Transverse colon (tissue), 4 donors: ENCODE data around the gene PCSK7. TPM values are rescaled to one million over a fixed set of nuclear protein-coding genes. Genes with fewer than 3 reads are reported as not detected.

Source experiments
- DNase-seq: peaks from one replicate; pipeline ENCODE4 v3.0.0-alpha.2; 2019
- H3K27ac ChIP-seq, 4 donors: fragments of 200-600 bp; sonication (generic); 2 replicates each; pipeline ENCODE4 v1.5.1; 2016 to 2018; ENCODE audit warnings: inconsistent platforms in 4 of 4
- H3K27me3 ChIP-seq: fragments of 200-600 bp; sonication (generic); 2 replicates; pipeline ENCODE4 v1.5.1; 2017; ENCODE audit warnings: inconsistent platforms
- H3K36me3 ChIP-seq, 4 donors: fragments of 200-600 bp; sonication (generic); 2 replicates each; pipeline ENCODE4 v1.5.1; 2017 to 2019; ENCODE audit warnings: inconsistent platforms in 4 of 4
- H3K4me1 ChIP-seq, 4 donors: fragments of 200-600 bp; sonication (generic); 2 replicates each; pipeline ENCODE4 v1.5.1; 2017 to 2020; ENCODE audit warnings: inconsistent platforms in 4 of 4
- H3K4me3 ChIP-seq, 4 donors: fragments of 200-600 bp; sonication (generic); 1 replicate in 1 of 4; 2 replicates in 3 of 4; pipeline versions ENCODE4 v1.5.1 to v1.6.1; 2017 to 2019; ENCODE audit warnings: inconsistent platforms in 4 of 4
- H3K9me3 ChIP-seq, 2 donors: fragments of 200-600 bp; sonication (generic); 2 replicates each; pipeline ENCODE4 v1.5.1; 2017 to 2019; ENCODE audit warnings: inconsistent platforms in 2 of 2
- CTCF ChIP-seq, 5 experiments: fragments of 200-600 bp in 3 of 5; fragments of 450-650 bp in 2 of 5; sonication (generic) in 3 of 5; IDR thresholded peaks; 1 replicate in 2 of 5; 2 replicates in 3 of 5; pipeline ENCODE4 v1.5.1; 2016 to 2017; ENCODE audit warnings: antibody characterized with exemption in 5 of 5, inconsistent platforms in 3 of 5, mild to moderate bottlenecking in 2 of 5, moderate library complexity in 1 of 5
- EP300 ChIP-seq: sonication (generic); formaldehyde crosslinking; IDR thresholded peaks from one replicate; pipeline ENCODE4 v1.6.1; 2017; ENCODE audit warnings: antibody characterized with exemption, low read depth
- POLR2A ChIP-seq: fragments of 450-650 bp; IDR thresholded peaks from one replicate; pipeline ENCODE4 v1.6.1; 2016; ENCODE audit warnings: antibody characterized with exemption, mild to moderate bottlenecking, moderate library complexity
- POLR2AphosphoS5 ChIP-seq, 3 donors: sonication (generic); formaldehyde crosslinking; IDR thresholded peaks; one replicate each; pipeline ENCODE4 v1.6.1; 2016; ENCODE audit warnings: antibody characterized with exemption in 3 of 3
- WGBS, 2 donors: methylation state at CpG; one replicate each; pipeline ENCODE4 v1.1.5; 2018; ENCODE audit warnings: low coverage in 1 of 2; 5-methylcytosine and 5-hydroxymethylcytosine counted together
- in situ Hi-C, 4 donors: fragments of 200-750 bp; cut with MboI; loops; one replicate each; pipeline versions ENCODE4 v1.15.0 to v1.15.1; 2017; ENCODE audit warnings: low sequenced_read_pairs in 3 of 4, low pct_ligation_motif_present in 1 of 4, low pct_unique_long_range_greater_than_20kb in 1 of 4
- intact Hi-C: fragments of 100-400 bp; cut with DNase I; formaldehyde crosslinking; loops from one replicate; pipeline ENCODE4 v1.15.1; 2023; ENCODE audit warnings: low total_unique reads
- total RNA-seq, 4 donors: library from RNA; depleted of rRNA; stranded (reverse); fragments of >200 nt; gene quantifications; one replicate each; pipeline ENCODE4 v1.1.0, GENCODE V29; 2016

Gene PCSK7
- total RNA-seq, 4 donors from 2014 or later: 182 to 432 (median 204) TPM

GRCh38 chr11:117187428-117187798 lies 44.5 kb downstream of the PCSK7 start:
- no peaks in the 10 kb centered on the region for H3K9me3 ChIP-seq
- in situ Hi-C loops: no loop called here
- 92% methylated on average over 13 of the region's 13 CpGs; no CpG with 5 or more reads in 1 of the 2 donors for WGBS, 2 donors

GRCh38 chr11:117187007-117187406 lies 44.9 kb downstream of the PCSK7 start:
- H3K4me1 ChIP-seq: peaks cover 0 to 23% (median 0%) of the 10 kb centered on the region in 4 donors
- no peaks in the 10 kb centered on the region for H3K9me3 ChIP-seq
- peaks cover 0 to 27% (median 9%) of the 10 kb centered on the region in 4 donors for H3K36me3 ChIP-seq
- TF ChIP-seq CTCF (IDR thresholded peaks at IDR 0.05) (no peak), EP300 (no peak), POLR2A (no peak), POLR2AphosphoS5 (IDR thresholded peaks at IDR 0.05) (no peak)
- WGBS, 2 donors: 74 to 81% methylated on average over 4 to 6 of the region's 6 CpGs
- peak overlapping the region in 3 of 4 donors; percentile 8 to 59 (median 48) for H3K27ac ChIP-seq
- intact Hi-C loops (no loop called here), in situ Hi-C loops (no loop called here)
- no peak overlapping the region for H3K4me3 ChIP-seq
- no peaks in the 10 kb centered on the region for H3K27me3 ChIP-seq
- no peak for DNase-seq

More at GRCh38 chr11:117187428-117187798, 44.5 kb downstream of the PCSK7 start:
- Histone ChIP-seq H3K36me3 (peaks cover 0 to 23% (median 9%) of the 10 kb centered on the region in 4 donors), H3K27me3 (no peaks in the 10 kb centered on the region), H3K4me1 (peaks cover 0 to 23% (median 0%) of the 10 kb centered on the region in 4 donors), H3K27ac (peak overlapping the region in 2 of 4 donors; percentile 8 to 48), H3K4me3 (no peak overlapping the region)
- no peak for DNase-seq
- intact Hi-C loops: no loop called here
- TF ChIP-seq POLR2A (no peak), POLR2AphosphoS5 (IDR thresholded peaks at IDR 0.05) (no peak), EP300 (no peak), CTCF (IDR thresholded peaks at IDR 0.05) (no peak)

GRCh38 chr11:117186431-117186761 lies 45.5 kb downstream of the PCSK7 start:
- H3K9me3 ChIP-seq: no peaks in the 10 kb centered on the region
- intact Hi-C loops: no loop called here
- peaks cover 0 to 27% (median 9%) of the 10 kb centered on the region in 4 donors for H3K36me3 ChIP-seq
- no peak overlapping the region for H3K4me3 ChIP-seq
- WGBS, 2 donors: 97% methylated on average over 4 of the region's 4 CpGs; no CpG with 5 or more reads in 1 of the 2 donors
- peaks cover 0 to 23% (median 3%) of the 10 kb centered on the region in 4 donors for H3K4me1 ChIP-seq
- peak overlapping the region; percentile 47 to 59 (median 52) for H3K27ac ChIP-seq
- TF ChIP-seq POLR2AphosphoS5 (IDR thresholded peaks at IDR 0.05) (no peak), EP300 (no peak), CTCF (IDR thresholded peaks at IDR 0.05) (no peak), POLR2A (no peak)
- in situ Hi-C loops: no loop called here
- DNase-seq: no peak
- no peaks in the 10 kb centered on the region for H3K27me3 ChIP-seq

- no peaks in the 10 kb centered on the region for H3K9me3 ChIP-seq
- H3K27ac ChIP-seq: peak overlapping the region; percentile 47 to 59 (median 52)
- H3K4me3 ChIP-seq: no peak overlapping the region
- no peaks in the 10 kb centered on the region for H3K27me3 ChIP-seq
- intact Hi-C loops: no loop called here
- H3K36me3 ChIP-seq: peaks cover 0 to 27% (median 9%) of the 10 kb centered on the region in 4 donors
- no peak for DNase-seq
- peaks cover 3 to 26% (median 7%) of the 10 kb centered on the region in 4 donors for H3K4me1 ChIP-seq
- in situ Hi-C loops: no loop called here
- no peak for TF ChIP-seq CTCF (IDR thresholded peaks at IDR 0.05)
- TF ChIP-seq EP300: no peak
- TF ChIP-seq POLR2A: no peak
- TF ChIP-seq POLR2AphosphoS5 (IDR thresholded peaks at IDR 0.05): no peak
- 87 to 100% methylated on average over 1 to 5 of the region's 5 CpGs for WGBS, 2 donors
Measured at GRCh38 chr11:117185736-117186430, 46.0 kb downstream of the PCSK7 start.
